K562 (cell line): ENCODE results near the gene ATP6V1F. TPM values are rescaled to one million over a fixed set of nuclear protein-coding genes. Genes with fewer than 3 reads are reported as not detected.

Source experiments
- CBFA2T2 ChIP-seq: fragments of 450-650 bp; conservative IDR thresholded peaks from 2 replicates; pipeline ENCODE4 v1.6.1; 2017; ENCODE audit warnings: mild to moderate bottlenecking
- CREB3 ChIP-seq: fragments of 450-650 bp; conservative IDR thresholded peaks from 2 replicates; pipeline ENCODE4 v1.6.1; 2016; ENCODE audit warnings: missing genetic modification characterization, low read depth, mild to moderate bottlenecking, missing compliant biosample characterization, moderate library complexity
- ETV5 ChIP-seq: sonication (generic); formaldehyde crosslinking; IDR thresholded peaks from 2 replicates; pipeline ENCODE4 v1.4.0; 2020; ENCODE audit warnings: low read depth, mild to moderate bottlenecking, missing genetic modification reagents
- GABPA ChIP-seq: fragments of 200-800 bp; sonication (Bioruptor generic); conservative IDR thresholded peaks from 2 replicates; pipeline ENCODE4 v1.6.1; 2016; ENCODE audit warnings: low read depth, missing genetic modification characterization, missing compliant biosample characterization
- HNRNPUL1 ChIP-seq: fragments of 200-400 bp; formaldehyde crosslinking; IDR thresholded peaks from 2 replicates; pipeline ENCODE4 v1.6.1; 2017; ENCODE audit warnings: low read length
- HOMEZ ChIP-seq: fragments of 250-450 bp; sonication (Bioruptor Pico); IDR thresholded peaks from 2 replicates; pipeline ENCODE4 v1.4.0; 2020; ENCODE audit warnings: mild to moderate bottlenecking, moderate library complexity
- JUN ChIP-seq, 2 experiments: sonication (generic) in 1 of 2; formaldehyde crosslinking in 1 of 2; IDR thresholded peaks; 2 replicates each; pipeline versions ENCODE4 v1.6.1 to v1.8.0; 2012 to 2022; ENCODE audit warnings: borderline replicate concordance in 2 of 2, mild to moderate bottlenecking in 2 of 2, improper control_type of control experiment in 1 of 2, low read depth in 1 of 2, low read length in 1 of 2, missing genetic modification reagents in 1 of 2
- MAZ ChIP-seq, 2 experiments: fragments of 450-650 bp in 1 of 2; sonication (generic) in 1 of 2; formaldehyde crosslinking; IDR thresholded peaks in 1 of 2; conservative IDR thresholded peaks in 1 of 2; 2 replicates each; pipeline versions ENCODE4 v1.4.0 to v1.5.0; 2020; ENCODE audit warnings: mild to moderate bottlenecking in 1 of 2, missing genetic modification reagents in 1 of 2
- PHB2 ChIP-seq: fragments of 450-650 bp; IDR thresholded peaks from 2 replicates; pipeline ENCODE4 v1.6.1; 2017; ENCODE audit warnings: low read depth
- PURB ChIP-seq: sonication (generic); formaldehyde crosslinking; IDR thresholded peaks from 2 replicates; pipeline ENCODE4 v1.9.0; 2021; ENCODE audit warnings: low read depth, mild to moderate bottlenecking, missing genetic modification reagents
- RUNX1 ChIP-seq: sonication (generic); IDR thresholded peaks from 2 replicates; pipeline ENCODE4 v1.6.1; 2016; ENCODE audit warnings: antibody characterized with exemption, low read depth
- SRSF3 ChIP-seq: fragments of 200-400 bp; formaldehyde crosslinking; IDR thresholded peaks from 2 replicates; pipeline ENCODE4 v1.6.1; 2016; ENCODE audit warnings: mild to moderate bottlenecking, low read length, moderate library complexity; ENCODE audit not compliant: insufficient read depth
- TCFL5 ChIP-seq: fragments of 250-450 bp; sonication (Bioruptor Pico); conservative IDR thresholded peaks from 2 replicates; pipeline ENCODE4 v1.6.1; 2021; ENCODE audit warnings: mild to moderate bottlenecking, moderate library complexity, matching md5 sums
- TEAD1 ChIP-seq, 2 experiments: fragments of 450-650 bp in 1 of 2; sonication (generic) in 1 of 2; formaldehyde crosslinking; IDR thresholded peaks; 2 replicates each; pipeline versions ENCODE4 v1.4.0 to v1.8.0; 2020 to 2022; ENCODE audit warnings: mild to moderate bottlenecking in 2 of 2, missing genetic modification reagents in 1 of 2
- TFAP4 ChIP-seq: sonication (generic); formaldehyde crosslinking; IDR thresholded peaks from 2 replicates; pipeline ENCODE4 v1.8.0; 2022; ENCODE audit warnings: missing genetic modification reagents, mild to moderate bottlenecking, moderate library complexity, borderline replicate concordance
- TOE1 ChIP-seq, 2 experiments: fragments of 450-650 bp in 1 of 2; sonication (generic) in 1 of 2; formaldehyde crosslinking in 1 of 2; IDR thresholded peaks; 2 replicates each; pipeline versions ENCODE4 v1.7.1 to v1.8.0; 2016 to 2022; ENCODE audit warnings: borderline replicate concordance in 2 of 2, mild to moderate bottlenecking in 2 of 2, antibody characterized with exemption in 1 of 2, inconsistent platforms in 1 of 2, low read depth in 1 of 2, missing genetic modification reagents in 1 of 2, moderate library complexity in 1 of 2
- YBX1 ChIP-seq: fragments of 450-650 bp; IDR thresholded peaks from 2 replicates; pipeline ENCODE4 v1.7.1; 2016; ENCODE audit warnings: mild to moderate bottlenecking
- ZNF507 ChIP-seq: conservative IDR thresholded peaks from 2 replicates; pipeline ENCODE4 v1.6.1; 2017; ENCODE audit warnings: missing genetic modification characterization, missing compliant biosample characterization
- polyA plus RNA-seq, 8 experiments: library from polyadenylated mRNA; depleted of rRNA in 4 of 8; stranded (reverse) in 5 of 8; unstranded in 3 of 8; fragments of >200 nt; fragmentation: Nextera tagmentation in 2 of 8; fragmentation: Illumina TruSeq in 1 of 8; extraction: Ambion mirVana in 2 of 8; extraction: Trizol in 1 of 8; gene quantifications; 2 replicates each; pipeline versions ENCODE4 v1.2.1 to v1.2.3, GENCODE V29; 2011 to 2014; ENCODE audit warnings: inconsistent platforms in 1 of 8, missing spikeins in 1 of 8
- total RNA-seq, 7 experiments: library from RNA; depleted of rRNA in 6 of 7; stranded (reverse); fragments of >200 nt in 6 of 7; fragmentation: Illumina TruSeq in 2 of 7; extraction: Trizol in 2 of 7; gene quantifications; 2 replicates each; pipeline versions ENCODE4 v1.2.1 to v1.2.3, GENCODE V29; 2011 to 2021; ENCODE audit warnings: low replicate concordance in 1 of 7
- TF ChIP-seq, protein P1 (sequence below): sonication (generic); formaldehyde crosslinking; IDR thresholded peaks from 2 replicates; pipeline ENCODE4 v1.4.0; 2020; ENCODE audit warnings: mild to moderate bottlenecking, missing genetic modification reagents

Gene ATP6V1F
- total and polyA plus RNA-seq, 9 of the 15 experiments (the other 6 are each of a cell fraction or from before 2014, with no cell fraction given), result 206 to 1,123 (median 542) TPM

- peak; percentile 75; the same call in 1 of the 2 replicates for TF ChIP-seq ETV5 (CRISPR knock-in tag)
- TF ChIP-seq PHB2, result no peak; the same call in 1 of the 2 replicates
- TF ChIP-seq CREB3 (tag), result peak; percentile 15; the same call in 1 of the 2 replicates
- TF ChIP-seq TFAP4 (CRISPR knock-in tag), result peak; percentile 95
- TF ChIP-seq YBX1, result no peak
- peak in 1 of 2 experiments; percentile 49; a peak in 1 of 4 replicates for TF ChIP-seq TEAD1 (CRISPR knock-in tag; IDR thresholded peaks at IDR 0.05)
- TF ChIP-seq MAZ (CRISPR knock-in tag; conservative IDR thresholded peaks at IDR 0.05 in 1 of 2, IDR thresholded peaks at IDR 0.05 in 1 of 2), result peak; percentile 22 to 82; a peak in 3 of 4 replicates
- TF ChIP-seq CBFA2T2, result peak; percentile 77
- TF ChIP-seq, protein P1, sequence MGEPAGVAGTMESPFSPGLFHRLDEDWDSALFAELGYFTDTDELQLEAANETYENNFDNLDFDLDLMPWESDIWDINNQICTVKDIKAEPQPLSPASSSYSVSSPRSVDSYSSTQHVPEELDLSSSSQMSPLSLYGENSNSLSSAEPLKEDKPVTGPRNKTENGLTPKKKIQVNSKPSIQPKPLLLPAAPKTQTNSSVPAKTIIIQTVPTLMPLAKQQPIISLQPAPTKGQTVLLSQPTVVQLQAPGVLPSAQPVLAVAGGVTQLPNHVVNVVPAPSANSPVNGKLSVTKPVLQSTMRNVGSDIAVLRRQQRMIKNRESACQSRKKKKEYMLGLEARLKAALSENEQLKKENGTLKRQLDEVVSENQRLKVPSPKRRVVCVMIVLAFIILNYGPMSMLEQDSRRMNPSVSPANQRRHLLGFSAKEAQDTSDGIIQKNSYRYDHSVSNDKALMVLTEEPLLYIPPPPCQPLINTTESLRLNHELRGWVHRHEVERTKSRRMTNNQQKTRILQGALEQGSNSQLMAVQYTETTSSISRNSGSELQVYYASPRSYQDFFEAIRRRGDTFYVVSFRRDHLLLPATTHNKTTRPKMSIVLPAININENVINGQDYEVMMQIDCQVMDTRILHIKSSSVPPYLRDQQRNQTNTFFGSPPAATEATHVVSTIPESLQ (CRISPR knock-in tag), result peak; percentile 89; the same call in 1 of the 2 replicates
- no peak for TF ChIP-seq HOMEZ (CRISPR knock-in tag)
- no peak for TF ChIP-seq HNRNPUL1
- TF ChIP-seq JUN (IDR thresholded peaks at IDR 0.05; ENCODE audit: borderline replicate concordance, low read depth, low read length), result peak; percentile 28; the same call in 1 of the 2 replicates
- no peak for TF ChIP-seq JUN (CRISPR knock-in tag; IDR thresholded peaks at IDR 0.05; ENCODE audit: borderline replicate concordance)
- TF ChIP-seq TCFL5 (CRISPR knock-in tag), result no peak
- 0 out of 2 replicates have a peak, but pooled peaks have one; percentile 27 for TF ChIP-seq SRSF3
- TF ChIP-seq TOE1 (IDR thresholded peaks at IDR 0.05; ENCODE audit: borderline replicate concordance), result peak; percentile 80
- no peak for TF ChIP-seq TOE1 (CRISPR knock-in tag; IDR thresholded peaks at IDR 0.05; ENCODE audit: borderline replicate concordance, low read depth)
- no peak for TF ChIP-seq PURB (CRISPR knock-in tag)
- peak; percentile 56; the same call in 1 of the 2 replicates for TF ChIP-seq RUNX1
- no peak for TF ChIP-seq ZNF507 (tag)
- TF ChIP-seq GABPA (tag), result peak; percentile 34; the same call in 1 of the 2 replicates
These were observed 30.4 kb upstream of the ATP6V1F start (continued) for GRCh38 chr7:128831994-128832879.
